HG03108 (cell line): ENCODE measurements around the gene SCN7A.
"Not testable (repeated sequence)": the region's sequence is repeated elsewhere in the genome, so short reads cannot be mapped to it uniquely, and the experiment has no call there.

Experiments used
- ATAC-seq: cut with Tn5 transposase; IDR thresholded peaks from one replicate; pipeline ENCODE4 v1.9.1; 2021; ENCODE audit warnings: moderate library complexity; ENCODE audit not compliant: unreplicated experiment

The SCN7A gene

GRCh38 chr2:166494140-166494624, at the start of gene SCN7A:
Gene SCN7A, minus strand, starts transcription at chr2:166494249. Its CDS starts 16,553 bp downstream, at chr2:166477696.
- ATAC-seq = no peak

GRCh38 chr2:166539340-166540162, 45.5 kb upstream of the SCN7A start:
- peak; percentile 87 for ATAC-seq

GRCh38 chr2:166536111-166536510, 42.1 kb upstream of the SCN7A start:
- no peak for ATAC-seq

GRCh38 chr2:166521155-166521554, 27.1 kb upstream of the SCN7A start:
- no peak for ATAC-seq

DNA sequence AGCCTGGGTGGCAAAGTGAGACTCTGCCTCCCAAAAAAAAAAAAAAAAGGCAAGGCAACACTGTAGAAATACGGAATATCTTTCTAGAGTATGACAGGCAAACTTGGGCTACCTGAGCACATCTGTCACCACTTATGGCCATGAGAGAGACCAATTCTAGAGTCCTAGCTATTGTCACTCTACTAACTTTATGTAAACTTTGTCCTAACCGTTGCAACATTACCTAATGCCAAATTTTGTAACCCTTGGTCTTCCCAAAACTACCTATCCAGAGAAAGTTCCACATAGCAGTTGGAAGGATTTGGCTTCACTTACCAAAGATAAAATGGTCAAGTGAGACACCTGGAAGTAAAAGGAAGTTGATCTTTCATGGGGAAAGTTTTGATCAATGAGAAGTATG, 26.6 kb upstream of the SCN7A start:
- no peak for ATAC-seq

DNA sequence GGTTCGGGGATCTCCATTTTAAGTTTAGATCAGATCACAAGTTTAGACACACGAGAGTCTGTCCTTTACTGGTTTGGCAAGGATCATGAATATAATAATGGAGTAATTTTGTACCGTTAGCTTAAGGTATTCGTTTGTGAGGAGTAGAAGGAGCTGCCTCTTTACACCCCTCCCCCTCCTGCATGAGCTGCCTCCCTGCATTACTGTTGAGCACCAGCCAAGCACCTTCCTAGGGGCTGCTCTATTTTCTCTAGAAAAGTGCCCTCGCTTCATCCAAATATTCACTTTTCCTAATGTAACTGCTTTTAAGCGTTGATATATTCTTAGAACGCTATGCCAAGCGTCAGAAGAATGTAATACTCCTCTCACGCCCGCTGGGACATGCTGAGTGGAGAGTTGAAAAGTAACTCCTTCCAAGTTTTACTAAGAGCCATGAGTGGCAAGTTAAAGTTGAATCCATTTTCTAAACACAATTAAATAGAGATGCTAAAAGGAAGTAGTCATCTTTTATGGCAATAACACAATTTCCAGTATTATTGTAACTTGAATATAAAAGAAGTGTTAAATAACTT, 25.4 kb upstream of the SCN7A start:
- ATAC-seq = no peak

GRCh38 chr2:166518634-166519390, 24.8 kb upstream of the SCN7A start:
- ATAC-seq = no peak

DNA sequence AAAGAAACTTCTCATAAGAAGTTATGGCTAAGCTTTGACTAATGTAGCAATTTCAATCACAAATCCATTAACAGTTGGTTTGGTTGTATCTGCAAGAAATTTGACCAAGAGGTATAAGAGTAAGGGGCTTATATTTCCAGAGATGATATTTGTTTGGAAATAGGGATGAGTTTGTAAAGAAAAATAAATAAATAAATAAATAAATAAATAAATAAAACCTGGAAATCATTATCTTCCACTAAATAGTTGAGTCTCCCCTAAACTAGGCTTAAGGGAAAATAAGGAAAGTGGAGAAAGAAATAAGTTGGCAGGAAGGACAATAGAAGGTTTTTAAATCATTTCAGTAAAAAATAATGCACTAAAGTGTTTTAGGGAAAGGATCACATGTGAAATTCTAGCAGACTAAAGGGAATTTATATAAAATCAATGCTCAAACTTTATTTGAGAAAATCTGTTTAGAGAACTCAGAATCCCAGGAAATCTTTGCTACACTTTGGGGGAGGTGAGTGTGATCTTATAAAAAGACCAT, 23.5 kb upstream of the SCN7A start:
- ATAC-seq = no peak

GRCh38 chr2:166516712-166517303, 22.8 kb upstream of the SCN7A start:
- ATAC-seq = no peak

GRCh38 chr2:166513952-166514351, 19.9 kb upstream of the SCN7A start:
- ATAC-seq = no peak

- ATAC-seq = no peak
Measured at GRCh38 chr2:166499281-166499680, 5.2 kb upstream of the SCN7A start.

DNA sequence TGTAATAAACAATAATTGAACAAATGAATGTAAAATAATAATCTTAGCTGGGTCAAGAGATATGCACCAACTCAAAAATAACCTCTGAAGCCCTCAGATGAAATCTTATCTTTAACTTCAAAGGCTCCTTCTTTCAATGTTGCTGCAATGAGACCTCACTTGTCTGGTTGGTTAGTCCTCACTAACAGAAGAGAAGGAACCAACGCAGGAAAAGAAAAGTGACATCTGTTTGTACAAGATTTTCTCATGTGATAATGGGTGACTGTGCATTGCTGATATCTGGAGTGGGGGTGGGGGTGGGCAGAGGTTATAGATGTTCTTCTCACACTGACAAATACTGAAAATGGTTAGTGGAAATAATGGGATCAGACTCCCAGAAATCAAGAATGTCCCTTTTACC, 2.6 kb downstream of the SCN7A start:
- no peak for ATAC-seq

DNA sequence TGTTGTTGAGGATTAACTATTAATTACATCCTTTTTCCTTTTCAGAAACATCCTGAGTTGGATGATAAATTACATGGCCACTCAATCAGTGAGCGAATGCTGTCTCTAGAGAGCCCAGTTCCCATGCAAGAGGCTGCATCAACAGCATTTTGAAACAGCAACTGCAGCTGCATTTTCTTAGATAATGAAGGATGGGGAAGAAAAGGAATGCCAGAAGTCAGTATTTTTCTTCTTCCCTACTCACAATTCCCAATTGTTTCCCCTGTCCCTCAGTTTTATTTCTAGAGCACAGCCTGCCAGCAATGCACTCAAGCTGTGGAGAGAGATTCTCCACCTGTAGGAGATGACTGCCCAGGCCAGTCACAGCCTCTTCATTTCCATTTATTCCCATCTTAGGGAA, 6.9 kb downstream of the SCN7A start:
- ATAC-seq = no peak

GRCh38 chr2:166485558-166486178, 8.4 kb downstream of the SCN7A start:
- no peak for ATAC-seq

DNA sequence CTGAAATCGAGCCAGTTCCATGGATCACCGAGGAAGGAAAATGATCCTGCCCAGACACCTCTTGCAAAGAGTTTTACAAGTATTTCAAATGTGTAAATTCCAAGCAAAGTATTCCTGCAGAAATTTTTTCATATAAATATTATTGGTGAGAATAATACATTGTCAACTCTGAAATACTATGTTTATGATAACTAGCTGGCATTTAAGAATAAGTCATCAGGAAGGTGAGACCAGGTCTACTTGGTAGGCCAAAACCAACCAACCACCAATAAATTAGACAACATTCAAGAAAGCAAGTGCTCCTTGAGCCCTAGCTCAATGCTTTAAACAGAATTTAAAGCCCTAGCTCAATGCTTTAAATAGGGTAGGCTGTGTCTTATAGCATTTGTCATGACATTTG, 21.7 kb downstream of the SCN7A start:
- no peak for ATAC-seq

DNA sequence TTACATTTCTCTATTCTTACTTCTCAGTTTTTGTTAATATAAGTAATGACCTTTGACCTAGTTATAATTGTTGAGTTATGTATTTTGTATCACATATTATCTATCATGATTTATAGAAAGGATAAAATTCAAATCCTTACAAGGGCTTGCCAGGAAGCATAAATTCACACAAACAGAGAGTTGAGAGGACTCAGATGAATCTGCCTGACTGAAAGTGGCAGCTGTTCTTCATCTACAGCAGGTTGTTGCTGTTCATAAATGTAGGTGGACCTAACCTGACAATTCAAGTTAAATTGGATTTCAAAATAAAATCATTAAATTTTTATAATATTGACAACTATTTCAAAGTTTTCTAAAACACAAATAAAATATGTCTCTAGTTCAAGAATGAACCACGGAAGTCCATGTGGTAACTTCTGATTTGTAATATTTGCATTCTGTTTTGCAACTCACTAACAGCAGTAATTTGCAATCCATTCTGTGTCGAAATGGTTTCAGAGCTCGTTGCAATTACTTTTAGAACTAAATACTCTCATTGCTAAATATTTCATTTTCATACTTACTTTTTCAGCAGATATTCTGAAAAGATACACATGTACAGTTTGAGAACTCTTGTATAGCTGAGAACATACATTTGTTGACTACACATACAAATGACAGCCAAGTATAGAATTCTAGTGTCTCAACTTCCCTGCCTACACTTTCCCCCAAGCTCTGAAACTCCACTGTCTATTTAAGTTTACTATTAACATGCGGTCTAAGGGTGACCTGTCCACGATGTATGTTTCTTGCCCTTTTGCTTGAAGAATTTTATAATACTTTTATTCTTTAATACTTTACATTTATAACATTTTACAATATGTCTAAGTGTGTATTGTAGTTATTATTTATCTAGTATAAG, 25.7 kb downstream of the SCN7A start:
- ATAC-seq = no peak

GRCh38 chr2:166464187-166464586, 29.9 kb downstream of the SCN7A start:
- no peak for ATAC-seq

GRCh38 chr2:166463640-166464039, 30.4 kb downstream of the SCN7A start:
- ATAC-seq = no peak

- no peak for ATAC-seq
Measured at GRCh38 chr2:166458674-166459073, 35.4 kb downstream of the SCN7A start.

GRCh38 chr2:166455823-166456222, 38.2 kb downstream of the SCN7A start:
- not testable (repeated sequence) for ATAC-seq
